SK-N-SH treated with all-trans-retinoic acid at 6 μM for 48 hours (cell line): ENCODE results near the gene IARS1.

Experiments
- ARNTL ChIP-seq: fragments of 450-650 bp; formaldehyde crosslinking; IDR thresholded peaks from 2 replicates; pipeline ENCODE4 v1.5.0; 2020; ENCODE audit warnings: low read depth, mild to moderate bottlenecking, moderate library complexity, borderline replicate concordance
- GLIS3 ChIP-seq: fragments of 250-450 bp; sonication (Bioruptor Pico); IDR thresholded peaks from 2 replicates; pipeline ENCODE4 v1.5.0; 2020; ENCODE audit warnings: mild to moderate bottlenecking, moderate library complexity
- RARB ChIP-seq: fragments of 250-450 bp; sonication (Bioruptor Pico); IDR thresholded peaks from 2 replicates; pipeline ENCODE4 v1.8.0; 2021; ENCODE audit warnings: mild to moderate bottlenecking, moderate library complexity
- SNAI2 ChIP-seq: fragments of 250-450 bp; sonication (Bioruptor Pico); IDR thresholded peaks from 2 replicates; pipeline ENCODE4 v1.5.0; 2020; ENCODE audit warnings: mild to moderate bottlenecking, moderate library complexity
- TF ChIP-seq, protein P1 (sequence below): fragments of 250-450 bp; sonication (Bioruptor Pico); IDR thresholded peaks from 2 replicates; pipeline ENCODE4 v1.8.0; 2020; ENCODE audit warnings: mild to moderate bottlenecking, moderate library complexity, borderline replicate concordance

GRCh38 chr9:92341578-92341977, 48.1 kb upstream of the IARS1 start:
- TF ChIP-seq GLIS3 (CRISPR knock-in tag) (no peak), ARNTL (no peak), RARB (CRISPR knock-in tag) (no peak), SNAI2 (CRISPR knock-in tag) (no peak)
- TF ChIP-seq, protein P1, sequence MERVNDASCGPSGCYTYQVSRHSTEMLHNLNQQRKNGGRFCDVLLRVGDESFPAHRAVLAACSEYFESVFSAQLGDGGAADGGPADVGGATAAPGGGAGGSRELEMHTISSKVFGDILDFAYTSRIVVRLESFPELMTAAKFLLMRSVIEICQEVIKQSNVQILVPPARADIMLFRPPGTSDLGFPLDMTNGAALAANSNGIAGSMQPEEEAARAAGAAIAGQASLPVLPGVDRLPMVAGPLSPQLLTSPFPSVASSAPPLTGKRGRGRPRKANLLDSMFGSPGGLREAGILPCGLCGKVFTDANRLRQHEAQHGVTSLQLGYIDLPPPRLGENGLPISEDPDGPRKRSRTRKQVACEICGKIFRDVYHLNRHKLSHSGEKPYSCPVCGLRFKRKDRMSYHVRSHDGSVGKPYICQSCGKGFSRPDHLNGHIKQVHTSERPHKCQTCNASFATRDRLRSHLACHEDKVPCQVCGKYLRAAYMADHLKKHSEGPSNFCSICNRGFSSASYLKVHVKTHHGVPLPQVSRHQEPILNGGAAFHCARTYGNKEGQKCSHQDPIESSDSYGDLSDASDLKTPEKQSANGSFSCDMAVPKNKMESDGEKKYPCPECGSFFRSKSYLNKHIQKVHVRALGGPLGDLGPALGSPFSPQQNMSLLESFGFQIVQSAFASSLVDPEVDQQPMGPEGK (CRISPR knock-in tag): no peak
